ENCODE results near the gene TBC1D22A. TPM values are rescaled to one million over a fixed set of nuclear protein-coding genes. Genes with fewer than 3 reads are reported as not detected.

The TBC1D22A gene
- total RNA-seq, 1 experiment from 2014 or later: 20.9 TPM

DNA sequence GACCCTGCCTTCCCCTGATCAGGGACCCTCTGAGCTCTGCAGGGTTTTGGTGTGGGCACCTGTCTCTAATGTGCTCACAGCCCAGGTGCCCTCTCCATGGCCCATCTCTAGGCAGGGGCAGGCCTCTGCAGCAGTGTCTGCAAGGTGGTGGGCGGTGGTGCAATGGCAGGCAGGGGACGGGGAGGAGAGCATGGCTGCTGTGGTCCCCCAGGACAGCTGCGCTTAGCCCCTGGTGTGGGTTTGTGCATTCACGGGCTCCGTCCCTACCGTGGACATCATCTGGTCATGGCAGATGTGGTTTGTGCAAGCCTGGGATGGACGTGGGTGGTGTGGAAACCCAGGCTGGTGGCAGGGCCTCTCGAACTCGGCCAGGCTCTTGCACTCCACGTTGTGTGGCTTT is 443.1 kb downstream of the TBC1D22A start (continued):
- TF ChIP-seq, protein P1, sequence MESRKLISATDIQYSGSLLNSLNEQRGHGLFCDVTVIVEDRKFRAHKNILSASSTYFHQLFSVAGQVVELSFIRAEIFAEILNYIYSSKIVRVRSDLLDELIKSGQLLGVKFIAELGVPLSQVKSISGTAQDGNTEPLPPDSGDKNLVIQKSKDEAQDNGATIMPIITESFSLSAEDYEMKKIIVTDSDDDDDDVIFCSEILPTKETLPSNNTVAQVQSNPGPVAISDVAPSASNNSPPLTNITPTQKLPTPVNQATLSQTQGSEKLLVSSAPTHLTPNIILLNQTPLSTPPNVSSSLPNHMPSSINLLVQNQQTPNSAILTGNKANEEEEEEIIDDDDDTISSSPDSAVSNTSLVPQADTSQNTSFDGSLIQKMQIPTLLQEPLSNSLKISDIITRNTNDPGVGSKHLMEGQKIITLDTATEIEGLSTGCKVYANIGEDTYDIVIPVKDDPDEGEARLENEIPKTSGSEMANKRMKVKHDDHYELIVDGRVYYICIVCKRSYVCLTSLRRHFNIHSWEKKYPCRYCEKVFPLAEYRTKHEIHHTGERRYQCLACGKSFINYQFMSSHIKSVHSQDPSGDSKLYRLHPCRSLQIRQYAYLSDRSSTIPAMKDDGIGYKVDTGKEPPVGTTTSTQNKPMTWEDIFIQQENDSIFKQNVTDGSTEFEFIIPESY (IDR thresholded peaks at IDR 0.05; ENCODE audit: extremely low read depth, insufficient replicate concordance, low read length): no peak
- TF ChIP-seq, protein P2, sequence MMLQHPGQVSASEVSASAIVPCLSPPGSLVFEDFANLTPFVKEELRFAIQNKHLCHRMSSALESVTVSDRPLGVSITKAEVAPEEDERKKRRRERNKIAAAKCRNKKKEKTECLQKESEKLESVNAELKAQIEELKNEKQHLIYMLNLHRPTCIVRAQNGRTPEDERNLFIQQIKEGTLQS (IDR thresholded peaks at IDR 0.05): no peak
- TF ChIP-seq, protein P3, sequence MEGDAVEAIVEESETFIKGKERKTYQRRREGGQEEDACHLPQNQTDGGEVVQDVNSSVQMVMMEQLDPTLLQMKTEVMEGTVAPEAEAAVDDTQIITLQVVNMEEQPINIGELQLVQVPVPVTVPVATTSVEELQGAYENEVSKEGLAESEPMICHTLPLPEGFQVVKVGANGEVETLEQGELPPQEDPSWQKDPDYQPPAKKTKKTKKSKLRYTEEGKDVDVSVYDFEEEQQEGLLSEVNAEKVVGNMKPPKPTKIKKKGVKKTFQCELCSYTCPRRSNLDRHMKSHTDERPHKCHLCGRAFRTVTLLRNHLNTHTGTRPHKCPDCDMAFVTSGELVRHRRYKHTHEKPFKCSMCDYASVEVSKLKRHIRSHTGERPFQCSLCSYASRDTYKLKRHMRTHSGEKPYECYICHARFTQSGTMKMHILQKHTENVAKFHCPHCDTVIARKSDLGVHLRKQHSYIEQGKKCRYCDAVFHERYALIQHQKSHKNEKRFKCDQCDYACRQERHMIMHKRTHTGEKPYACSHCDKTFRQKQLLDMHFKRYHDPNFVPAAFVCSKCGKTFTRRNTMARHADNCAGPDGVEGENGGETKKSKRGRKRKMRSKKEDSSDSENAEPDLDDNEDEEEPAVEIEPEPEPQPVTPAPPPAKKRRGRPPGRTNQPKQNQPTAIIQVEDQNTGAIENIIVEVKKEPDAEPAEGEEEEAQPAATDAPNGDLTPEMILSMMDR (IDR thresholded peaks at IDR 0.05 in 2 of 3, conservative IDR thresholded peaks at IDR 0.05 in 1 of 3; ENCODE audit: borderline replicate concordance in 1 of 3, insufficient read depth in 1 of 3, low read depth in 2 of 3, low read length in 2 of 3): no peak
- no peak for TF ChIP-seq EGR1 (IDR thresholded peaks at IDR 0.05; ENCODE audit: low read depth)
- TF ChIP-seq ZFX (IDR thresholded peaks at IDR 0.05): no peak

DNA sequence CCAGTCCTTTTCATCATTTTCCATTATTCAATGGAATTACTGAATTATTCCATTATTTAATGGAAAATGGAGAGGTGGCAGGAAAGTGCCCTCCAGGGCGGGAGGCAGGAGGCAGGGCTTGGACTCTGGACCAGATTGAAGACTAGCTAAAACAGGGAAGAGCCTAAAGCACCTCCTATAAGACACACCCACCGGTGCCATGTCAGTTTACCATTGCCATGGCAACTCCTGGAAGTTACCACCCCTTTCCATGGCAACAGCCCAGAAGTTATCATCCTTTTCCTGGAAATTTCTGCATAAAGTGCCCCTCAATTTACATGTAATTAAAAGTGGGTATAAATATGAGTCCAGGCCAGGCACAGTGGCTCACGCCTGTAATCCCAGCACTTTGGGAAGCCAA is 443.7 kb downstream of the TBC1D22A start:
- Histone ChIP-seq H3K4me1 (ENCODE audit: control insufficient read depth in 1 of 2, insufficient read depth in 2 of 2, low read length in 2 of 2) (no peaks in the 10 kb centered on the region), H3K36me3 (ENCODE audit: control insufficient read depth in 1 of 2, insufficient read depth in 2 of 2, low read length in 2 of 2) (no peaks in the 10 kb centered on the region), H3K9me3 (ENCODE audit: control insufficient read depth in 1 of 2, insufficient read depth in 1 of 2, low read depth in 1 of 2, low read length in 2 of 2) (no peaks in the 10 kb centered on the region), H3K9me2 (ENCODE audit: insufficient read depth) (no peaks in the 10 kb centered on the region), H4K20me1 (ENCODE audit: insufficient read depth) (no peaks in the 10 kb centered on the region), H3K79me2 (ENCODE audit: insufficient read depth, low read length) (no peaks in the 10 kb centered on the region), H3K27me3 (ENCODE audit: insufficient read depth, low read length) (no peaks in the 10 kb centered on the region), H3K4me2 (ENCODE audit: low read length) (no peak overlapping the region), H3K4me3 (replicated peaks in 1 of 2; ENCODE audit: low read depth in 1 of 2, low read length in 2 of 2) (no peak overlapping the region), H3K27ac (ENCODE audit: low read depth, low read length) (no peak overlapping the region), H3K9ac (ENCODE audit: low read length) (no peak overlapping the region), H2AFZ (ENCODE audit: low read depth, low read length, poor library complexity, severe bottlenecking) (no peak overlapping the region)
- CTCF ChIA-PET: no interaction called here
- POLR2A ChIA-PET: no interaction called here
- intact Hi-C loops (cut with micrococcal nuclease): no loop called here
- ATAC-seq: no peak
- BruUV-seq (replicated peaks): no TSS peak
- no peak for DNase-seq (ENCODE audit: low read depth, low spot score)
- RAD21 ChIA-PET (ENCODE audit: low non-redundant PET in 1 of 2, low total read pairs in 2 of 2, uncharacterized antibody in 2 of 2, unreplicated experiment in 2 of 2): no interaction called here
- no peak for TF ChIP-seq ELF1 (IDR thresholded peaks at IDR 0.05; ENCODE audit: borderline replicate concordance, low read depth)
- no peak for TF ChIP-seq JUND (IDR thresholded peaks at IDR 0.05)
- TF ChIP-seq, protein P4, sequence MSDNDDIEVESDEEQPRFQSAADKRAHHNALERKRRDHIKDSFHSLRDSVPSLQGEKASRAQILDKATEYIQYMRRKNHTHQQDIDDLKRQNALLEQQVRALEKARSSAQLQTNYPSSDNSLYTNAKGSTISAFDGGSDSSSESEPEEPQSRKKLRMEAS (IDR thresholded peaks at IDR 0.05): no peak
- TF ChIP-seq SP1 (IDR thresholded peaks at IDR 0.05; ENCODE audit: low read depth): no peak
- no peak for TF ChIP-seq RAD21 (IDR thresholded peaks at IDR 0.05; ENCODE audit: low read depth)
- TF ChIP-seq YY1 (IDR thresholded peaks at IDR 0.05; ENCODE audit: extremely low read depth, insufficient replicate concordance, low read depth, low read length): no peak
- no peak for TF ChIP-seq POLR2A (IDR thresholded peaks at IDR 0.05; ENCODE audit: borderline replicate concordance, extremely low read depth, insufficient read depth, insufficient read length)
- TF ChIP-seq, protein P5, sequence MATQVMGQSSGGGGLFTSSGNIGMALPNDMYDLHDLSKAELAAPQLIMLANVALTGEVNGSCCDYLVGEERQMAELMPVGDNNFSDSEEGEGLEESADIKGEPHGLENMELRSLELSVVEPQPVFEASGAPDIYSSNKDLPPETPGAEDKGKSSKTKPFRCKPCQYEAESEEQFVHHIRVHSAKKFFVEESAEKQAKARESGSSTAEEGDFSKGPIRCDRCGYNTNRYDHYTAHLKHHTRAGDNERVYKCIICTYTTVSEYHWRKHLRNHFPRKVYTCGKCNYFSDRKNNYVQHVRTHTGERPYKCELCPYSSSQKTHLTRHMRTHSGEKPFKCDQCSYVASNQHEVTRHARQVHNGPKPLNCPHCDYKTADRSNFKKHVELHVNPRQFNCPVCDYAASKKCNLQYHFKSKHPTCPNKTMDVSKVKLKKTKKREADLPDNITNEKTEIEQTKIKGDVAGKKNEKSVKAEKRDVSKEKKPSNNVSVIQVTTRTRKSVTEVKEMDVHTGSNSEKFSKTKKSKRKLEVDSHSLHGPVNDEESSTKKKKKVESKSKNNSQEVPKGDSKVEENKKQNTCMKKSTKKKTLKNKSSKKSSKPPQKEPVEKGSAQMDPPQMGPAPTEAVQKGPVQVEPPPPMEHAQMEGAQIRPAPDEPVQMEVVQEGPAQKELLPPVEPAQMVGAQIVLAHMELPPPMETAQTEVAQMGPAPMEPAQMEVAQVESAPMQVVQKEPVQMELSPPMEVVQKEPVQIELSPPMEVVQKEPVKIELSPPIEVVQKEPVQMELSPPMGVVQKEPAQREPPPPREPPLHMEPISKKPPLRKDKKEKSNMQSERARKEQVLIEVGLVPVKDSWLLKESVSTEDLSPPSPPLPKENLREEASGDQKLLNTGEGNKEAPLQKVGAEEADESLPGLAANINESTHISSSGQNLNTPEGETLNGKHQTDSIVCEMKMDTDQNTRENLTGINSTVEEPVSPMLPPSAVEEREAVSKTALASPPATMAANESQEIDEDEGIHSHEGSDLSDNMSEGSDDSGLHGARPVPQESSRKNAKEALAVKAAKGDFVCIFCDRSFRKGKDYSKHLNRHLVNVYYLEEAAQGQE (IDR thresholded peaks at IDR 0.05; ENCODE audit: low read depth): no peak
- TF ChIP-seq, protein P1 (IDR thresholded peaks at IDR 0.05; ENCODE audit: extremely low read depth, insufficient replicate concordance, low read length): no peak
- TF ChIP-seq TCF7L2 (IDR thresholded peaks at IDR 0.05; ENCODE audit: borderline replicate concordance, extremely low read depth, insufficient read depth, insufficient read length): no peak
- no peak for TF ChIP-seq ZFX (IDR thresholded peaks at IDR 0.05)
- TF ChIP-seq EZH2 (IDR thresholded peaks at IDR 0.05): no peak
- no peak for TF ChIP-seq SIN3A (IDR thresholded peaks at IDR 0.05; ENCODE audit: low read depth)
